AG10803 (cell line): ENCODE data around the gene PRKAG3.

Source experiments
- DNase-seq: peaks from one replicate; pipeline ENCODE4 v3.0.0; 2010; ENCODE audit warnings: low read depth
- H3K4me3 ChIP-seq: 2 replicates; pipeline ENCODE4 v1.5.1; 2011; ENCODE audit warnings: mild to moderate bottlenecking, low read length, control low read depth
- TF ChIP-seq, protein P1 (sequence below): conservative IDR thresholded peaks from 2 replicates; pipeline ENCODE4 v1.5.1; 2011; ENCODE audit warnings: mild to moderate bottlenecking, low read length, control low read depth, inconsistent platforms

Gene PRKAG3

DNA sequence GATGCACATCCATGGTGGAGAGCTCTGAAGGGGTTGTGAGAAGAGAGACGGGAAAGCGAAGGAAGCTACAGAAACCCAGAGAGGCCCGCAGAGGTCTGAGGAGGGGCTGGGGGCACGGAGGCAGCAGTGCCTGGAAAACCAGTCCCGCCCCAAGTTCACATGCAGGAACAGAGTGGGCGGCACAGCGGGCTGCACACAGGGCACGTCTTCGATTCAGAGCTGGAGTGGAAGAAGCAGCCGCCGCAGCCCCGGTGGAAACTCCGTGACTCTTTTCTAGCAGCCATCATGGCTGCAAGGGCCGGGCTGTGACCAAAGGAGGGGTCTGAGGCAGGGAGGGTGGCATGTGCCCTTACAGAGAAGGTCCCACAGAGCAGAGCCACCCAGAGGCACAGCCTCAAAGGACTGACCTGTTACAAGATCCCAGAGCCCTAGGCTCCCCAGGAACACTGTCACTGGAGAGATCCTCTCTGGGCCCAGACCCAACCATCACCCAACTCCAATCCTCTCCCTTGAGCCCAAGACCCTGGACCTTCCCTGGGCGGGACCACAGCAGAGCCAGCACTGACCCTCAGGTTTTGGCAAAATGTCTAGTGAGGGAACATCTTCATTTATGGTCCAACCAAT is 10.7 kb downstream of the PRKAG3 start:
- TF ChIP-seq, protein P1, sequence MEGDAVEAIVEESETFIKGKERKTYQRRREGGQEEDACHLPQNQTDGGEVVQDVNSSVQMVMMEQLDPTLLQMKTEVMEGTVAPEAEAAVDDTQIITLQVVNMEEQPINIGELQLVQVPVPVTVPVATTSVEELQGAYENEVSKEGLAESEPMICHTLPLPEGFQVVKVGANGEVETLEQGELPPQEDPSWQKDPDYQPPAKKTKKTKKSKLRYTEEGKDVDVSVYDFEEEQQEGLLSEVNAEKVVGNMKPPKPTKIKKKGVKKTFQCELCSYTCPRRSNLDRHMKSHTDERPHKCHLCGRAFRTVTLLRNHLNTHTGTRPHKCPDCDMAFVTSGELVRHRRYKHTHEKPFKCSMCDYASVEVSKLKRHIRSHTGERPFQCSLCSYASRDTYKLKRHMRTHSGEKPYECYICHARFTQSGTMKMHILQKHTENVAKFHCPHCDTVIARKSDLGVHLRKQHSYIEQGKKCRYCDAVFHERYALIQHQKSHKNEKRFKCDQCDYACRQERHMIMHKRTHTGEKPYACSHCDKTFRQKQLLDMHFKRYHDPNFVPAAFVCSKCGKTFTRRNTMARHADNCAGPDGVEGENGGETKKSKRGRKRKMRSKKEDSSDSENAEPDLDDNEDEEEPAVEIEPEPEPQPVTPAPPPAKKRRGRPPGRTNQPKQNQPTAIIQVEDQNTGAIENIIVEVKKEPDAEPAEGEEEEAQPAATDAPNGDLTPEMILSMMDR, result no peak
- H3K4me3 ChIP-seq, result no peak overlapping the region
- DNase-seq, result no peak

DNA sequence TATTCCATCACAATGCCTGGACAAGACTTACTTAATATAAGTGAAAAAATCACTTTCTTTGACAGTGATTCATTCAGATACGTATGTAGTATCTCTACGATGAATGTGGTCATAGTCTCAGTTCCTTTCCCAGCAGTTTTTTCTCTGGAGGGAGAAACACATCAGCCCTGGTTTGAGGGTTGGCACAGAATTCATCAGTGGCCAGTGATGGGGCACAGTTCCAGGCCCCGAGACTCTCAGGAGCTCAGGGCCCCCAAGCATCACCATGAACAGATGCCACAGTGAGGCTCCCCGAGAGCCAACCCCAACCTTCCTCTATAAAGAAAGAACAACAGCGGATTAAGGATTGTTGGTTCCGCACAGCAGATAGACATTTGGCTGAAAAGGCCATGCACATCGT is 12.5 kb downstream of the PRKAG3 start:
- DNase-seq, result no peak
- TF ChIP-seq, protein P1, result no peak
- H3K4me3 ChIP-seq, result no peak overlapping the region

- DNase-seq, result no peak
- TF ChIP-seq, protein P1, result no peak
- no peak overlapping the region for H3K4me3 ChIP-seq
These were observed 15.0 kb downstream of the PRKAG3 start for GRCh38 chr2:218816561-218817011.

- TF ChIP-seq, protein P1, result no peak
- DNase-seq, result no peak
- H3K4me3 ChIP-seq, result no peak overlapping the region
These were observed 16.0 kb downstream of the PRKAG3 start for GRCh38 chr2:218815649-218816048.

GRCh38 chr2:218815244-218815637 is 16.4 kb downstream of the PRKAG3 start:
- TF ChIP-seq, protein P1, result no peak
- DNase-seq, result no peak
- H3K4me3 ChIP-seq, result no peak overlapping the region

- DNase-seq, result no peak
- TF ChIP-seq, protein P1, result no peak
- no peak overlapping the region for H3K4me3 ChIP-seq
These were observed 16.9 kb downstream of the PRKAG3 start for GRCh38 chr2:218814540-218815243.
